Measurements from ENCODE around the gene NCOA1. TPM values are rescaled to one million over a fixed set of nuclear protein-coding genes. Genes with fewer than 3 reads are reported as not detected.

The NCOA1 gene
- total RNA-seq: 2.8 and 4.5 TPM in 2 replicates

DNA sequence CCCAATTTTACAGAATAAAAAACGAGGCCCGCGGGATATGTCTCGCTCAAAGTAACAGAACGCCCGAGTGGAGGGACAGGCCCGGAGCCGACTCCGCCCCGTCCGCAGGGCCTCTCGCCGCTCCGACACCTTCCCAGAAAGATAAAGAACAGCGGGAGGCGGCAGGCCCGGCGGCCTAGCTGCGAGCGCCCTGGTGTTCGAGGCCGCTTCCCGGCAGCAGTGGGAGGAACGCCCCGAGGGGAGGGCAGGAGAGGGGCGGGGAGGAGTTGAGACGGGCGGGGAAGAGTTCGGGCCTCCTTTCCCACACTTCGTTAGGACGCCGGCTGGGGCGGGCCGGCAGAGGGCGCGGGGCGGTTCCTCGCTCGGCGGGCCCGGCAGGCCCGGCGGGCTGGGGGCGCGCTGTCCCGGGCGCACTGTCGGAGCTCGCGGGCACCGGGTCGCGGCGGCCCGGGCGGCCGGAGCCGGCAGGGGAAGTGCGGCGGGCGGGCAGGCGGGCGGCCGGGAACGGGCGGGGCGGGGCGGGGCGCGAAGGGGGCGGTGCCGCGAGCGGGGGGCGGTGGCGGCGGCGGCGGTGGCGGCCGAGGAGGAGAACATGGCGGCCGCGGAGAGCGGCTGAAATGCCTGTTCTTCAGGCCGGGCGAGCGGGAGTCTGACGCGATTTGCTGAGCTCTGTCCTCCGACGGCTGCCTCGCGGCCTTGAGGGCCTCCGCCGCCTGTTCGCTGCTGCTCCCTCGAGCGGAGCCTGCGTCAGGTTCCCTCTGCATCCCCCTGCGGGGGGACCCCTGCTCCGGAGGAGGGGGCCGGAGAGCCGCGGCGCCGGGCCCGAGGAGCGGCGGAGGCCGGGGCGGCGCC, at the start of gene NCOA1:
NCOA1 (plus strand) TSS at position 565 of the 852 bp plus-strand sequence. CDS start 167,424 bp downstream, outside the sequence.

GRCh38 chr2:24792874-24793760, 302.1 kb downstream of the NCOA1 start, which contains the start of the genes CENPO and PTRHD1:
Gene CENPO (plus strand): TSS chr2:24793425. CDS start chr2:24793920, 495 bp downstream.
Gene PTRHD1 (minus strand): TSS chr2:24793391. CDS start chr2:24793377, 14 bp downstream.

Other genes with a start within 250 kb of the NCOA1 start
- gene ITSN2, start 130.7 kb upstream of the NCOA1 start, total RNA-seq: 13.2 and 17.1 TPM in 2 replicates

Measured in airway epithelial cell (primary cell).